Liver (tissue), 9 donors: ENCODE measurements around the gene EIF4E3. TPM values are rescaled to one million over a fixed set of nuclear protein-coding genes. Genes with fewer than 3 reads are reported as not detected.

ENCODE experiments used
- DNase-seq: peaks from one replicate; pipeline ENCODE4 v3.0.0-alpha.2; 2017; ENCODE audit warnings: low spot score
- H3K27ac ChIP-seq, 2 donors: one replicate each; pipeline ENCODE4 v1.7.0; 2013; ENCODE audit warnings: inconsistent platforms in 2 of 2, low read length in 2 of 2, control low read depth in 1 of 2, low read depth in 1 of 2, mild to moderate bottlenecking in 1 of 2
- H3K27me3 ChIP-seq, 4 donors: one replicate each; pipeline versions ENCODE4 v1.6.1 to v1.7.0; 2013; ENCODE audit warnings: low read length in 3 of 4, inconsistent platforms in 1 of 4, mild to moderate bottlenecking in 1 of 4, moderate library complexity in 1 of 4; ENCODE audit not compliant: control insufficient read depth in 4 of 4, insufficient read depth in 4 of 4
- H3K36me3 ChIP-seq, 4 donors: one replicate each; pipeline versions ENCODE4 v1.6.1 to v1.7.0; 2013; ENCODE audit warnings: low read length in 3 of 4, mild to moderate bottlenecking in 3 of 4, low read depth in 1 of 4, moderate library complexity in 1 of 4; ENCODE audit not compliant: control insufficient read depth in 4 of 4, insufficient read depth in 3 of 4
- H3K4me1 ChIP-seq, 4 donors: one replicate each; pipeline versions ENCODE4 v1.6.1 to v1.7.0; 2013; ENCODE audit warnings: low read length in 3 of 4, mild to moderate bottlenecking in 3 of 4, moderate library complexity in 1 of 4; ENCODE audit not compliant: control insufficient read depth in 4 of 4, insufficient read depth in 4 of 4
- H3K4me3 ChIP-seq, 3 donors: one replicate each; pipeline versions ENCODE4 v1.6.1 to v1.7.0; 2013; ENCODE audit warnings: low read length in 3 of 3, control low read depth in 1 of 3, low read depth in 1 of 3, mild to moderate bottlenecking in 1 of 3
- H3K9ac ChIP-seq, 2 donors: one replicate each; pipeline ENCODE4 v1.7.0; 2013; ENCODE audit warnings: low read length in 2 of 2, mild to moderate bottlenecking in 2 of 2, moderate library complexity in 2 of 2, control low read depth in 1 of 2, low read depth in 1 of 2
- H3K9me3 ChIP-seq, 4 donors: one replicate each; pipeline versions ENCODE4 v1.6.1 to v1.7.0; 2013; ENCODE audit warnings: low read length in 3 of 4; ENCODE audit not compliant: control insufficient read depth in 4 of 4
- FOXA1 ChIP-seq: IDR thresholded peaks from 2 replicates; pipeline ENCODE4 v1.6.1; 2016; ENCODE audit warnings: antibody characterized with exemption
- FOXA2 ChIP-seq: IDR thresholded peaks from 2 replicates; pipeline ENCODE4 v1.6.1; 2016; ENCODE audit warnings: antibody characterized with exemption
- GABPA ChIP-seq, 2 donors: IDR thresholded peaks in 1 of 2; conservative IDR thresholded peaks in 1 of 2; 2 replicates each; pipeline ENCODE4 v1.6.1; 2016; ENCODE audit warnings: antibody characterized with exemption in 2 of 2, mild to moderate bottlenecking in 1 of 2, moderate library complexity in 1 of 2
- HNF4A ChIP-seq, 2 donors: conservative IDR thresholded peaks; 2 replicates each; pipeline ENCODE4 v1.6.1; 2016; ENCODE audit warnings: antibody characterized with exemption in 2 of 2, mild to moderate bottlenecking in 2 of 2
- HNF4G ChIP-seq: IDR thresholded peaks from 2 replicates; pipeline ENCODE4 v1.6.1; 2016; ENCODE audit warnings: antibody characterized with exemption
- JUND ChIP-seq, 2 donors: IDR thresholded peaks; 2 replicates each; pipeline ENCODE4 v1.6.1; 2016; ENCODE audit warnings: antibody characterized with exemption in 2 of 2
- NR2F2 ChIP-seq: IDR thresholded peaks from 2 replicates; pipeline ENCODE4 v1.6.1; 2016; ENCODE audit warnings: antibody characterized with exemption
- RAD21 ChIP-seq, 2 donors: IDR thresholded peaks; 2 replicates each; pipeline ENCODE4 v1.6.1; 2016; ENCODE audit warnings: antibody characterized with exemption in 2 of 2, mild to moderate bottlenecking in 2 of 2
- RXRA ChIP-seq, 2 donors: IDR thresholded peaks; 2 replicates each; pipeline ENCODE4 v1.6.1; 2017 to 2018; ENCODE audit warnings: antibody characterized with exemption in 2 of 2, mild to moderate bottlenecking in 1 of 2
- SP1 ChIP-seq: IDR thresholded peaks from 2 replicates; pipeline ENCODE4 v1.6.1; 2018; ENCODE audit warnings: antibody characterized with exemption, mild to moderate bottlenecking
- TAF1 ChIP-seq: conservative IDR thresholded peaks from 2 replicates; pipeline ENCODE4 v1.6.1; 2016; ENCODE audit warnings: antibody characterized with exemption, mild to moderate bottlenecking
- YY1 ChIP-seq: IDR thresholded peaks from 2 replicates; pipeline ENCODE4 v1.6.1; 2016; ENCODE audit warnings: antibody characterized with exemption, mild to moderate bottlenecking
- WGBS: extraction: QIAGEN DNeasy Blood & Tissue Kit; methylation state at CpG from one replicate; pipeline ENCODE4 v1.1.7; 2013; 5-methylcytosine and 5-hydroxymethylcytosine counted together
- polyA plus RNA-seq, 2 donors: library from polyadenylated mRNA; stranded (reverse) in 1 of 2; unstranded in 1 of 2; fragments of 200-250 nt in 1 of 2; fragments of >200 nt in 1 of 2; fragmentation: Nextera tagmentation in 1 of 2; extraction: Ambion mirVana in 1 of 2; gene quantifications; one replicate each; pipeline versions ENCODE4 v1.2.1 to v1.2.3, GENCODE V29; 2013 to 2015
- total RNA-seq, 2 donors: library from RNA; depleted of rRNA; stranded (reverse); fragments of >200 nt; gene quantifications; one replicate each; pipeline ENCODE4 v1.2.3, GENCODE V29; 2014
- TF ChIP-seq, protein P1 (sequence below): IDR thresholded peaks from 2 replicates; pipeline ENCODE4 v1.6.1; 2016; ENCODE audit warnings: antibody characterized with exemption, mild to moderate bottlenecking
- TF ChIP-seq, protein P2 (sequence below): IDR thresholded peaks from 2 replicates; pipeline ENCODE4 v1.6.1; 2016; ENCODE audit warnings: antibody characterized with exemption
- TF ChIP-seq, protein P3 (sequence below): IDR thresholded peaks from 2 replicates; pipeline ENCODE4 v1.6.1; 2016; ENCODE audit warnings: antibody characterized with exemption
- TF ChIP-seq, protein P4 (sequence below): fragments of 150-350 bp; IDR thresholded peaks from 2 replicates; pipeline ENCODE4 v1.5.1; 2017; ENCODE audit warnings: improper control_type of control experiment, low read depth, low read length; ENCODE audit not compliant: missing input control
- donor health status: healthy.
- donor health status: healthy.
- donor health status: healthy.
- donor health status: healthy.
- donor health status: healthy.

The EIF4E3 gene
- total and polyA plus RNA-seq, 4 donors, result 1.1 to 4.0 (median 2.6) TPM

DNA sequence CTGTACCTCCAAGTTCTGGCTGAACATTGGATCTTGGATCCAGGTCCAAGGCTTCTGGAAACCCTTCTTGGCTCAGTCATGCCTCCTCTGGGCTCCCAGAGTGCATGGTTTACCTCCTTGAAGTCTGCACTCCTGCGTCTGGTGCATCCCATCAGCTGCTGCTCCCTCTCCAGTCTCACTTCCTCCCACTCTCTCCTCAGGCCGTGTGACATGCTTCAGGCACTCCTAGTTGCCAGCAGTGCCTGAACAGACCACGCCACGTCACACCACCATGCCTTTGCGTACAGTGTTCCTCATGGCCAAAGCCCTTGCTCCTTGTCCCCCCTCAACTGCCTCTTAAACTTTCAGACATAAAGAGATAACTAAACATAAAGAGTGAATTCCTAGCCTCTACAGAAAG lies 34.2 kb upstream of the EIF4E3 start:
- peaks cover 0 to 10% (median 4%) of the 10 kb centered on the region in 4 donors for H3K27me3 ChIP-seq

DNA sequence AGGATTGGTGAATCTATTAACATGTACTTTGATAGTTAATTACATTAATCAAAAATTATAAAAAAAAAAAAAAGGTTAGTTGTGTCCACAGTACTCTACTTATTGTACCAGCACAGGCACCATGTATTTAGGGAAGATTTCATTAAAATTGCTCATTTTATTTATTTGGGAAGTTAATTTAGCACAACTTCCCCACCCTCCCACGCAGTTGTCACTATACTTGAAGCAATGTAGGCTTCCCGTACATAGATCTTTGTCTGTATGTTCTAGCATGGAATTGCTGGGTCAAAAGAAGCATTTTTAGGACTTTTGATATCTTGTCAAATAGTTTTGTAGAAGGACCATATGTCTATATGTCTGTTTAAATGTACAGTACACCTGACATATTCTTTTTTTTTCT lies 32.9 kb upstream of the EIF4E3 start:
- no peaks in the 10 kb centered on the region for H3K9me3 ChIP-seq
- H3K36me3 ChIP-seq, result no peaks in the 10 kb centered on the region
- no peak overlapping the region for H3K9ac ChIP-seq
- no peak overlapping the region for H3K4me3 ChIP-seq
- TF ChIP-seq TAF1, result no peak
- no peak for TF ChIP-seq HNF4G
- no peak for TF ChIP-seq NR2F2
- H3K27me3 ChIP-seq, result peaks cover 0 to 20% (median 3%) of the 10 kb centered on the region in 4 donors
- 87% methylated on average over 2 of the region's 2 CpGs for WGBS
- H3K27ac ChIP-seq, result no peak overlapping the region
- DNase-seq, result no peak
- H3K4me1 ChIP-seq, result peaks cover 2 to 12% (median 7%) of the 10 kb centered on the region in 4 donors

More for the DNA sequence above, 34.2 kb upstream of the EIF4E3 start:
- no peak for DNase-seq
- H3K4me3 ChIP-seq, result no peak overlapping the region
- peaks cover 0 to 4% (median under 1%) of the 10 kb centered on the region in 4 donors for H3K4me1 ChIP-seq
- no peak overlapping the region for H3K27ac ChIP-seq
- 79% methylated on average over 5 of the region's 5 CpGs for WGBS
- H3K36me3 ChIP-seq, result no peaks in the 10 kb centered on the region
- H3K9ac ChIP-seq, result no peak overlapping the region
- TF ChIP-seq RXRA (IDR thresholded peaks at IDR 0.05) (no peak), YY1 (no peak), TAF1 (no peak), SP1 (no peak), HNF4G (no peak), FOXA2 (no peak), HNF4A (conservative IDR thresholded peaks at IDR 0.05) (no peak), RAD21 (IDR thresholded peaks at IDR 0.05) (no peak), JUND (IDR thresholded peaks at IDR 0.05) (no peak), GABPA (IDR thresholded peaks at IDR 0.05 in 1 of 2, conservative IDR thresholded peaks at IDR 0.05 in 1 of 2) (no peak), FOXA1 (no peak)
- TF ChIP-seq, protein P1, sequence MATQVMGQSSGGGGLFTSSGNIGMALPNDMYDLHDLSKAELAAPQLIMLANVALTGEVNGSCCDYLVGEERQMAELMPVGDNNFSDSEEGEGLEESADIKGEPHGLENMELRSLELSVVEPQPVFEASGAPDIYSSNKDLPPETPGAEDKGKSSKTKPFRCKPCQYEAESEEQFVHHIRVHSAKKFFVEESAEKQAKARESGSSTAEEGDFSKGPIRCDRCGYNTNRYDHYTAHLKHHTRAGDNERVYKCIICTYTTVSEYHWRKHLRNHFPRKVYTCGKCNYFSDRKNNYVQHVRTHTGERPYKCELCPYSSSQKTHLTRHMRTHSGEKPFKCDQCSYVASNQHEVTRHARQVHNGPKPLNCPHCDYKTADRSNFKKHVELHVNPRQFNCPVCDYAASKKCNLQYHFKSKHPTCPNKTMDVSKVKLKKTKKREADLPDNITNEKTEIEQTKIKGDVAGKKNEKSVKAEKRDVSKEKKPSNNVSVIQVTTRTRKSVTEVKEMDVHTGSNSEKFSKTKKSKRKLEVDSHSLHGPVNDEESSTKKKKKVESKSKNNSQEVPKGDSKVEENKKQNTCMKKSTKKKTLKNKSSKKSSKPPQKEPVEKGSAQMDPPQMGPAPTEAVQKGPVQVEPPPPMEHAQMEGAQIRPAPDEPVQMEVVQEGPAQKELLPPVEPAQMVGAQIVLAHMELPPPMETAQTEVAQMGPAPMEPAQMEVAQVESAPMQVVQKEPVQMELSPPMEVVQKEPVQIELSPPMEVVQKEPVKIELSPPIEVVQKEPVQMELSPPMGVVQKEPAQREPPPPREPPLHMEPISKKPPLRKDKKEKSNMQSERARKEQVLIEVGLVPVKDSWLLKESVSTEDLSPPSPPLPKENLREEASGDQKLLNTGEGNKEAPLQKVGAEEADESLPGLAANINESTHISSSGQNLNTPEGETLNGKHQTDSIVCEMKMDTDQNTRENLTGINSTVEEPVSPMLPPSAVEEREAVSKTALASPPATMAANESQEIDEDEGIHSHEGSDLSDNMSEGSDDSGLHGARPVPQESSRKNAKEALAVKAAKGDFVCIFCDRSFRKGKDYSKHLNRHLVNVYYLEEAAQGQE, result no peak
- TF ChIP-seq, protein P2, sequence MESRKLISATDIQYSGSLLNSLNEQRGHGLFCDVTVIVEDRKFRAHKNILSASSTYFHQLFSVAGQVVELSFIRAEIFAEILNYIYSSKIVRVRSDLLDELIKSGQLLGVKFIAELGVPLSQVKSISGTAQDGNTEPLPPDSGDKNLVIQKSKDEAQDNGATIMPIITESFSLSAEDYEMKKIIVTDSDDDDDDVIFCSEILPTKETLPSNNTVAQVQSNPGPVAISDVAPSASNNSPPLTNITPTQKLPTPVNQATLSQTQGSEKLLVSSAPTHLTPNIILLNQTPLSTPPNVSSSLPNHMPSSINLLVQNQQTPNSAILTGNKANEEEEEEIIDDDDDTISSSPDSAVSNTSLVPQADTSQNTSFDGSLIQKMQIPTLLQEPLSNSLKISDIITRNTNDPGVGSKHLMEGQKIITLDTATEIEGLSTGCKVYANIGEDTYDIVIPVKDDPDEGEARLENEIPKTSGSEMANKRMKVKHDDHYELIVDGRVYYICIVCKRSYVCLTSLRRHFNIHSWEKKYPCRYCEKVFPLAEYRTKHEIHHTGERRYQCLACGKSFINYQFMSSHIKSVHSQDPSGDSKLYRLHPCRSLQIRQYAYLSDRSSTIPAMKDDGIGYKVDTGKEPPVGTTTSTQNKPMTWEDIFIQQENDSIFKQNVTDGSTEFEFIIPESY, result no peak
- TF ChIP-seq, protein P3, sequence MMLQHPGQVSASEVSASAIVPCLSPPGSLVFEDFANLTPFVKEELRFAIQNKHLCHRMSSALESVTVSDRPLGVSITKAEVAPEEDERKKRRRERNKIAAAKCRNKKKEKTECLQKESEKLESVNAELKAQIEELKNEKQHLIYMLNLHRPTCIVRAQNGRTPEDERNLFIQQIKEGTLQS, result no peak
- TF ChIP-seq, protein P4, sequence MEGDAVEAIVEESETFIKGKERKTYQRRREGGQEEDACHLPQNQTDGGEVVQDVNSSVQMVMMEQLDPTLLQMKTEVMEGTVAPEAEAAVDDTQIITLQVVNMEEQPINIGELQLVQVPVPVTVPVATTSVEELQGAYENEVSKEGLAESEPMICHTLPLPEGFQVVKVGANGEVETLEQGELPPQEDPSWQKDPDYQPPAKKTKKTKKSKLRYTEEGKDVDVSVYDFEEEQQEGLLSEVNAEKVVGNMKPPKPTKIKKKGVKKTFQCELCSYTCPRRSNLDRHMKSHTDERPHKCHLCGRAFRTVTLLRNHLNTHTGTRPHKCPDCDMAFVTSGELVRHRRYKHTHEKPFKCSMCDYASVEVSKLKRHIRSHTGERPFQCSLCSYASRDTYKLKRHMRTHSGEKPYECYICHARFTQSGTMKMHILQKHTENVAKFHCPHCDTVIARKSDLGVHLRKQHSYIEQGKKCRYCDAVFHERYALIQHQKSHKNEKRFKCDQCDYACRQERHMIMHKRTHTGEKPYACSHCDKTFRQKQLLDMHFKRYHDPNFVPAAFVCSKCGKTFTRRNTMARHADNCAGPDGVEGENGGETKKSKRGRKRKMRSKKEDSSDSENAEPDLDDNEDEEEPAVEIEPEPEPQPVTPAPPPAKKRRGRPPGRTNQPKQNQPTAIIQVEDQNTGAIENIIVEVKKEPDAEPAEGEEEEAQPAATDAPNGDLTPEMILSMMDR, result no peak
- H3K9me3 ChIP-seq, result no peaks in the 10 kb centered on the region
